Measurements from ENCODE around the gene HCN3. TPM values are rescaled to one million over a fixed set of nuclear protein-coding genes. Genes with fewer than 3 reads are reported as not detected.

The HCN3 gene
- total RNA-seq, 1 experiment from 2014 or later = 7.3 TPM

- TF ChIP-seq MXD4 (CRISPR knock-in tag; IDR thresholded peaks at IDR 0.05; ENCODE audit: borderline replicate concordance) (no peak), CREM (CRISPR knock-in tag; IDR thresholded peaks at IDR 0.05) (0 out of 2 replicates have a peak, but pooled peaks have one; percentile 29), ZBTB21 (CRISPR knock-in tag; IDR thresholded peaks at IDR 0.05; ENCODE audit: borderline replicate concordance) (0 out of 2 replicates have a peak, but pooled peaks have one; percentile 71), ZNF396 (CRISPR knock-in tag; IDR thresholded peaks at IDR 0.05; ENCODE audit: borderline replicate concordance) (no peak), ZNF232 (CRISPR knock-in tag; IDR thresholded peaks at IDR 0.05) (no peak), NR1H2 (CRISPR knock-in tag; IDR thresholded peaks at IDR 0.05) (no peak), SMAD3 (CRISPR knock-in tag; IDR thresholded peaks at IDR 0.05; ENCODE audit: borderline replicate concordance) (peak; percentile 70; the same call in 1 of the 2 replicates), KAT7 (CRISPR knock-in tag; IDR thresholded peaks at IDR 0.05; ENCODE audit: borderline replicate concordance) (no peak), ZNF138 (CRISPR knock-in tag; conservative IDR thresholded peaks at IDR 0.05) (0 out of 2 replicates have a peak, but pooled peaks have one; percentile 65), NFE2L1 (CRISPR knock-in tag; IDR thresholded peaks at IDR 0.05) (no peak), ZNF317 (CRISPR knock-in tag; IDR thresholded peaks at IDR 0.05; ENCODE audit: borderline replicate concordance, low read depth) (0 out of 2 replicates have a peak, but pooled peaks have one; percentile 8), RELA (CRISPR knock-in tag; IDR thresholded peaks at IDR 0.05; ENCODE audit: borderline replicate concordance) (peak; percentile 8; the same call in 1 of the 2 replicates), TCF7 (CRISPR knock-in tag; IDR thresholded peaks at IDR 0.05; ENCODE audit: low read depth) (0 out of 2 replicates have a peak, but pooled peaks have one; percentile 30), JUN (CRISPR knock-in tag; IDR thresholded peaks at IDR 0.05) (peak; percentile 26; the same call in 1 of the 2 replicates), NFYB (CRISPR knock-in tag; conservative IDR thresholded peaks at IDR 0.05; ENCODE audit: low read depth) (peak; percentile 21; the same call in 1 of the 2 replicates)
- TF ChIP-seq, protein P1, sequence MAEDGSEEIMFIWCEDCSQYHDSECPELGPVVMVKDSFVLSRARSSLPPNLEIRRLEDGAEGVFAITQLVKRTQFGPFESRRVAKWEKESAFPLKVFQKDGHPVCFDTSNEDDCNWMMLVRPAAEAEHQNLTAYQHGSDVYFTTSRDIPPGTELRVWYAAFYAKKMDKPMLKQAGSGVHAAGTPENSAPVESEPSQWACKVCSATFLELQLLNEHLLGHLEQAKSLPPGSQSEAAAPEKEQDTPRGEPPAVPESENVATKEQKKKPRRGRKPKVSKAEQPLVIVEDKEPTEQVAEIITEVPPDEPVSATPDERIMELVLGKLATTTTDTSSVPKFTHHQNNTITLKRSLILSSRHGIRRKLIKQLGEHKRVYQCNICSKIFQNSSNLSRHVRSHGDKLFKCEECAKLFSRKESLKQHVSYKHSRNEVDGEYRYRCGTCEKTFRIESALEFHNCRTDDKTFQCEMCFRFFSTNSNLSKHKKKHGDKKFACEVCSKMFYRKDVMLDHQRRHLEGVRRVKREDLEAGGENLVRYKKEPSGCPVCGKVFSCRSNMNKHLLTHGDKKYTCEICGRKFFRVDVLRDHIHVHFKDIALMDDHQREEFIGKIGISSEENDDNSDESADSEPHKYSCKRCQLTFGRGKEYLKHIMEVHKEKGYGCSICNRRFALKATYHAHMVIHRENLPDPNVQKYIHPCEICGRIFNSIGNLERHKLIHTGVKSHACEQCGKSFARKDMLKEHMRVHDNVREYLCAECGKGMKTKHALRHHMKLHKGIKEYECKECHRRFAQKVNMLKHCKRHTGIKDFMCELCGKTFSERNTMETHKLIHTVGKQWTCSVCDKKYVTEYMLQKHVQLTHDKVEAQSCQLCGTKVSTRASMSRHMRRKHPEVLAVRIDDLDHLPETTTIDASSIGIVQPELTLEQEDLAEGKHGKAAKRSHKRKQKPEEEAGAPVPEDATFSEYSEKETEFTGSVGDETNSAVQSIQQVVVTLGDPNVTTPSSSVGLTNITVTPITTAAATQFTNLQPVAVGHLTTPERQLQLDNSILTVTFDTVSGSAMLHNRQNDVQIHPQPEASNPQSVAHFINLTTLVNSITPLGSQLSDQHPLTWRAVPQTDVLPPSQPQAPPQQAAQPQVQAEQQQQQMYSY (CRISPR knock-in tag; IDR thresholded peaks at IDR 0.05) = no peak
- TF ChIP-seq, protein P2, sequence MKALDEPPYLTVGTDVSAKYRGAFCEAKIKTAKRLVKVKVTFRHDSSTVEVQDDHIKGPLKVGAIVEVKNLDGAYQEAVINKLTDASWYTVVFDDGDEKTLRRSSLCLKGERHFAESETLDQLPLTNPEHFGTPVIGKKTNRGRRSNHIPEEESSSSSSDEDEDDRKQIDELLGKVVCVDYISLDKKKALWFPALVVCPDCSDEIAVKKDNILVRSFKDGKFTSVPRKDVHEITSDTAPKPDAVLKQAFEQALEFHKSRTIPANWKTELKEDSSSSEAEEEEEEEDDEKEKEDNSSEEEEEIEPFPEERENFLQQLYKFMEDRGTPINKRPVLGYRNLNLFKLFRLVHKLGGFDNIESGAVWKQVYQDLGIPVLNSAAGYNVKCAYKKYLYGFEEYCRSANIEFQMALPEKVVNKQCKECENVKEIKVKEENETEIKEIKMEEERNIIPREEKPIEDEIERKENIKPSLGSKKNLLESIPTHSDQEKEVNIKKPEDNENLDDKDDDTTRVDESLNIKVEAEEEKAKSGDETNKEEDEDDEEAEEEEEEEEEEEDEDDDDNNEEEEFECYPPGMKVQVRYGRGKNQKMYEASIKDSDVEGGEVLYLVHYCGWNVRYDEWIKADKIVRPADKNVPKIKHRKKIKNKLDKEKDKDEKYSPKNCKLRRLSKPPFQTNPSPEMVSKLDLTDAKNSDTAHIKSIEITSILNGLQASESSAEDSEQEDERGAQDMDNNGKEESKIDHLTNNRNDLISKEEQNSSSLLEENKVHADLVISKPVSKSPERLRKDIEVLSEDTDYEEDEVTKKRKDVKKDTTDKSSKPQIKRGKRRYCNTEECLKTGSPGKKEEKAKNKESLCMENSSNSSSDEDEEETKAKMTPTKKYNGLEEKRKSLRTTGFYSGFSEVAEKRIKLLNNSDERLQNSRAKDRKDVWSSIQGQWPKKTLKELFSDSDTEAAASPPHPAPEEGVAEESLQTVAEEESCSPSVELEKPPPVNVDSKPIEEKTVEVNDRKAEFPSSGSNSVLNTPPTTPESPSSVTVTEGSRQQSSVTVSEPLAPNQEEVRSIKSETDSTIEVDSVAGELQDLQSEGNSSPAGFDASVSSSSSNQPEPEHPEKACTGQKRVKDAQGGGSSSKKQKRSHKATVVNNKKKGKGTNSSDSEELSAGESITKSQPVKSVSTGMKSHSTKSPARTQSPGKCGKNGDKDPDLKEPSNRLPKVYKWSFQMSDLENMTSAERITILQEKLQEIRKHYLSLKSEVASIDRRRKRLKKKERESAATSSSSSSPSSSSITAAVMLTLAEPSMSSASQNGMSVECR (CRISPR knock-in tag; IDR thresholded peaks at IDR 0.05; ENCODE audit: borderline replicate concordance) = peak; percentile 82
- TF ChIP-seq, protein P3, sequence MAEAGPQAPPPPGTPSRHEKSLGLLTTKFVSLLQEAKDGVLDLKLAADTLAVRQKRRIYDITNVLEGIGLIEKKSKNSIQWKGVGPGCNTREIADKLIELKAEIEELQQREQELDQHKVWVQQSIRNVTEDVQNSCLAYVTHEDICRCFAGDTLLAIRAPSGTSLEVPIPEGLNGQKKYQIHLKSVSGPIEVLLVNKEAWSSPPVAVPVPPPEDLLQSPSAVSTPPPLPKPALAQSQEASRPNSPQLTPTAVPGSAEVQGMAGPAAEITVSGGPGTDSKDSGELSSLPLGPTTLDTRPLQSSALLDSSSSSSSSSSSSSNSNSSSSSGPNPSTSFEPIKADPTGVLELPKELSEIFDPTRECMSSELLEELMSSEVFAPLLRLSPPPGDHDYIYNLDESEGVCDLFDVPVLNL (CRISPR knock-in tag; IDR thresholded peaks at IDR 0.05; ENCODE audit: borderline replicate concordance, low read depth) = 0 out of 2 replicates have a peak, but pooled peaks have one; percentile 31
- TF ChIP-seq, protein P4, sequence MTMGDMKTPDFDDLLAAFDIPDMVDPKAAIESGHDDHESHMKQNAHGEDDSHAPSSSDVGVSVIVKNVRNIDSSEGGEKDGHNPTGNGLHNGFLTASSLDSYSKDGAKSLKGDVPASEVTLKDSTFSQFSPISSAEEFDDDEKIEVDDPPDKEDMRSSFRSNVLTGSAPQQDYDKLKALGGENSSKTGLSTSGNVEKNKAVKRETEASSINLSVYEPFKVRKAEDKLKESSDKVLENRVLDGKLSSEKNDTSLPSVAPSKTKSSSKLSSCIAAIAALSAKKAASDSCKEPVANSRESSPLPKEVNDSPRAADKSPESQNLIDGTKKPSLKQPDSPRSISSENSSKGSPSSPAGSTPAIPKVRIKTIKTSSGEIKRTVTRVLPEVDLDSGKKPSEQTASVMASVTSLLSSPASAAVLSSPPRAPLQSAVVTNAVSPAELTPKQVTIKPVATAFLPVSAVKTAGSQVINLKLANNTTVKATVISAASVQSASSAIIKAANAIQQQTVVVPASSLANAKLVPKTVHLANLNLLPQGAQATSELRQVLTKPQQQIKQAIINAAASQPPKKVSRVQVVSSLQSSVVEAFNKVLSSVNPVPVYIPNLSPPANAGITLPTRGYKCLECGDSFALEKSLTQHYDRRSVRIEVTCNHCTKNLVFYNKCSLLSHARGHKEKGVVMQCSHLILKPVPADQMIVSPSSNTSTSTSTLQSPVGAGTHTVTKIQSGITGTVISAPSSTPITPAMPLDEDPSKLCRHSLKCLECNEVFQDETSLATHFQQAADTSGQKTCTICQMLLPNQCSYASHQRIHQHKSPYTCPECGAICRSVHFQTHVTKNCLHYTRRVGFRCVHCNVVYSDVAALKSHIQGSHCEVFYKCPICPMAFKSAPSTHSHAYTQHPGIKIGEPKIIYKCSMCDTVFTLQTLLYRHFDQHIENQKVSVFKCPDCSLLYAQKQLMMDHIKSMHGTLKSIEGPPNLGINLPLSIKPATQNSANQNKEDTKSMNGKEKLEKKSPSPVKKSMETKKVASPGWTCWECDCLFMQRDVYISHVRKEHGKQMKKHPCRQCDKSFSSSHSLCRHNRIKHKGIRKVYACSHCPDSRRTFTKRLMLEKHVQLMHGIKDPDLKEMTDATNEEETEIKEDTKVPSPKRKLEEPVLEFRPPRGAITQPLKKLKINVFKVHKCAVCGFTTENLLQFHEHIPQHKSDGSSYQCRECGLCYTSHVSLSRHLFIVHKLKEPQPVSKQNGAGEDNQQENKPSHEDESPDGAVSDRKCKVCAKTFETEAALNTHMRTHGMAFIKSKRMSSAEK (CRISPR knock-in tag; IDR thresholded peaks at IDR 0.05; ENCODE audit: borderline replicate concordance) = no peak
- TF ChIP-seq, protein P5, sequence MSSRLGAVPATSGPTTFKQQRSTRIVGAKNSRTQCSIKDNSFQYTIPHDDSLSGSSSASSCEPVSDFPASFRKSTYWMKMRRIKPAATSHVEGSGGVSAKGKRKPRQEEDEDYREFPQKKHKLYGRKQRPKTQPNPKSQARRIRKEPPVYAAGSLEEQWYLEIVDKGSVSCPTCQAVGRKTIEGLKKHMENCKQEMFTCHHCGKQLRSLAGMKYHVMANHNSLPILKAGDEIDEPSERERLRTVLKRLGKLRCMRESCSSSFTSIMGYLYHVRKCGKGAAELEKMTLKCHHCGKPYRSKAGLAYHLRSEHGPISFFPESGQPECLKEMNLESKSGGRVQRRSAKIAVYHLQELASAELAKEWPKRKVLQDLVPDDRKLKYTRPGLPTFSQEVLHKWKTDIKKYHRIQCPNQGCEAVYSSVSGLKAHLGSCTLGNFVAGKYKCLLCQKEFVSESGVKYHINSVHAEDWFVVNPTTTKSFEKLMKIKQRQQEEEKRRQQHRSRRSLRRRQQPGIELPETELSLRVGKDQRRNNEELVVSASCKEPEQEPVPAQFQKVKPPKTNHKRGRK (CRISPR knock-in tag; IDR thresholded peaks at IDR 0.05; ENCODE audit: borderline replicate concordance) = no peak
- TF ChIP-seq, protein P6, sequence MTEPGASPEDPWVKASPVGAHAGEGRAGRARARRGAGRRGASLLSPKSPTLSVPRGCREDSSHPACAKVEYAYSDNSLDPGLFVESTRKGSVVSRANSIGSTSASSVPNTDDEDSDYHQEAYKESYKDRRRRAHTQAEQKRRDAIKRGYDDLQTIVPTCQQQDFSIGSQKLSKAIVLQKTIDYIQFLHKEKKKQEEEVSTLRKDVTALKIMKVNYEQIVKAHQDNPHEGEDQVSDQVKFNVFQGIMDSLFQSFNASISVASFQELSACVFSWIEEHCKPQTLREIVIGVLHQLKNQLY (CRISPR knock-in tag; IDR thresholded peaks at IDR 0.05) = peak; percentile 2; the same call in 1 of the 2 replicates
These were observed 47.7 kb downstream of the HCN3 start (continued) for GRCh38 chr1:155324717-155325602.
